ENCODE data around the gene ZDHHC11.
"Not testable (repeated sequence)": the region's sequence is repeated elsewhere in the genome, so short reads cannot be mapped to it uniquely, and the experiment has no call there.

Gene ZDHHC11

GRCh38 chr5:798505-799138 lies 52.2 kb downstream of the ZDHHC11 start:
- not testable (repeated sequence) for DNase-seq

GRCh38 chr5:797986-798385 lies 52.8 kb downstream of the ZDHHC11 start:
- DNase-seq: not testable (repeated sequence)

GRCh38 chr5:795873-796272 lies 54.9 kb downstream of the ZDHHC11 start:
- not testable (repeated sequence) for DNase-seq

- DNase-seq: not testable (repeated sequence)
Observed at GRCh38 chr5:794948-795347, 55.8 kb downstream of the ZDHHC11 start.

- not testable (repeated sequence) for DNase-seq
Observed at GRCh38 chr5:788703-789102, 62.1 kb downstream of the ZDHHC11 start.

GRCh38 chr5:787857-788233 lies 62.9 kb downstream of the ZDHHC11 start:
- not testable (repeated sequence) for DNase-seq

GRCh38 chr5:787224-787856 lies 63.4 kb downstream of the ZDHHC11 start:
- DNase-seq: not testable (repeated sequence)

GRCh38 chr5:785181-785705 lies 65.5 kb downstream of the ZDHHC11 start:
- DNase-seq: peak; percentile 73

GRCh38 chr5:784428-785177 lies 66.2 kb downstream of the ZDHHC11 start, which contains the start of gene ZDHHC11B:
TSS of gene ZDHHC11B (minus strand) at chr5:784729. CDS start at chr5:766919, 17,810 bp downstream.
- DNase-seq: peak; percentile 97

GRCh38 chr5:783881-784427 lies 66.8 kb downstream of the ZDHHC11 start:
- peak; percentile 83 for DNase-seq

GRCh38 chr5:783049-783802 lies 67.6 kb downstream of the ZDHHC11 start:
- DNase-seq: peak; percentile 75

- DNase-seq: not testable (repeated sequence)
Observed at GRCh38 chr5:782356-782755, 68.4 kb downstream of the ZDHHC11 start.

- not testable (repeated sequence) for DNase-seq
Observed at GRCh38 chr5:780571-780970, 70.2 kb downstream of the ZDHHC11 start.

GRCh38 chr5:778967-779366 lies 71.8 kb downstream of the ZDHHC11 start:
- DNase-seq: not testable (repeated sequence)

GRCh38 chr5:778421-778820 lies 72.4 kb downstream of the ZDHHC11 start:
- not testable (repeated sequence) for DNase-seq

GRCh38 chr5:777756-778161 lies 73.0 kb downstream of the ZDHHC11 start:
- no peak for DNase-seq

- DNase-seq: no peak
Observed at GRCh38 chr5:776862-777711, 73.7 kb downstream of the ZDHHC11 start.

- DNase-seq: no peak
Observed at GRCh38 chr5:775961-776861, 74.6 kb downstream of the ZDHHC11 start.

GRCh38 chr5:775595-775960 lies 75.2 kb downstream of the ZDHHC11 start:
- DNase-seq: peak; percentile 55

- peak; percentile 58 for DNase-seq
Observed at GRCh38 chr5:774854-775505, 75.8 kb downstream of the ZDHHC11 start.

All from activated CD8-positive, alpha-beta memory T cell treated with anti-CD3 and anti-CD28 coated beads for 24 hours (primary cell).